Measurements from ENCODE around the gene RIOK3.

DNA sequence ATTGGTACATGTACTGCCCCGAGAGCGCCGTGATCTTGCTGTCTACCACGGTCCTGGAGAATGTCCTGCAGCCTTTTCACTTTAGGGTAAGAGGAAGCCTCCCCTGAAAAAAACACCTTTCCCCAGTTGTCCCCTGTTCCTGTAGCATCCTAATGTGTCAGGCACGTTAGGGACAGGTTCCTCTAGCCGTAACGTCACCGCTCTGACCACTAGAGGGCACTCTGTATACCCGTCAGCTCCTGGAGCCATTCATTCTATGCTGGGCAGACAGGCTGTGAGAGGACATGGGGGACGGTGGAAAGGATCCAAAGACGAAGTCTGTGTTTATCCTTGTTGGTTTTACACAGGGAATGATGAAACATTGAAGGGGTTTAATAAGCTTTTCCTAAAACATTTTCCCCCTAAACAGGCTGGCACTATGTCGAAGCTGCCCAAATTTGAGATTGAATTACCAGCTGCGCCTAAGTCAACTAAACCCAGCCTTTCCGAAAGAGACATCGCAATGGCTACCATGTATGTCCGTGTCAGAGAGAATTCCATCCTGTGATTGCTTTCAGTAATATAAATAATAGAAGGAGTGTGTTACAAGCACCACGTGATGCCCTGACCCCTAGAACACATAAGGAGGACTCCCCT is 62.9 kb downstream of the RIOK3 start:
- TF ChIP-seq, protein P1, sequence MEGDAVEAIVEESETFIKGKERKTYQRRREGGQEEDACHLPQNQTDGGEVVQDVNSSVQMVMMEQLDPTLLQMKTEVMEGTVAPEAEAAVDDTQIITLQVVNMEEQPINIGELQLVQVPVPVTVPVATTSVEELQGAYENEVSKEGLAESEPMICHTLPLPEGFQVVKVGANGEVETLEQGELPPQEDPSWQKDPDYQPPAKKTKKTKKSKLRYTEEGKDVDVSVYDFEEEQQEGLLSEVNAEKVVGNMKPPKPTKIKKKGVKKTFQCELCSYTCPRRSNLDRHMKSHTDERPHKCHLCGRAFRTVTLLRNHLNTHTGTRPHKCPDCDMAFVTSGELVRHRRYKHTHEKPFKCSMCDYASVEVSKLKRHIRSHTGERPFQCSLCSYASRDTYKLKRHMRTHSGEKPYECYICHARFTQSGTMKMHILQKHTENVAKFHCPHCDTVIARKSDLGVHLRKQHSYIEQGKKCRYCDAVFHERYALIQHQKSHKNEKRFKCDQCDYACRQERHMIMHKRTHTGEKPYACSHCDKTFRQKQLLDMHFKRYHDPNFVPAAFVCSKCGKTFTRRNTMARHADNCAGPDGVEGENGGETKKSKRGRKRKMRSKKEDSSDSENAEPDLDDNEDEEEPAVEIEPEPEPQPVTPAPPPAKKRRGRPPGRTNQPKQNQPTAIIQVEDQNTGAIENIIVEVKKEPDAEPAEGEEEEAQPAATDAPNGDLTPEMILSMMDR (IDR thresholded peaks at IDR 0.05): peak; percentile 71
- TF ChIP-seq EP300 (IDR thresholded peaks at IDR 0.05): no peak
- TF ChIP-seq MYC (IDR thresholded peaks at IDR 0.05; ENCODE audit: borderline replicate concordance, low read length): no peak
- TF ChIP-seq CEBPB (IDR thresholded peaks at IDR 0.05): no peak
- TF ChIP-seq POLR2A (IDR thresholded peaks at IDR 0.05; ENCODE audit: low read length): no peak
- TF ChIP-seq MAZ (IDR thresholded peaks at IDR 0.05; ENCODE audit: borderline replicate concordance, low read depth, low read length): no peak
- TF ChIP-seq, protein P2, sequence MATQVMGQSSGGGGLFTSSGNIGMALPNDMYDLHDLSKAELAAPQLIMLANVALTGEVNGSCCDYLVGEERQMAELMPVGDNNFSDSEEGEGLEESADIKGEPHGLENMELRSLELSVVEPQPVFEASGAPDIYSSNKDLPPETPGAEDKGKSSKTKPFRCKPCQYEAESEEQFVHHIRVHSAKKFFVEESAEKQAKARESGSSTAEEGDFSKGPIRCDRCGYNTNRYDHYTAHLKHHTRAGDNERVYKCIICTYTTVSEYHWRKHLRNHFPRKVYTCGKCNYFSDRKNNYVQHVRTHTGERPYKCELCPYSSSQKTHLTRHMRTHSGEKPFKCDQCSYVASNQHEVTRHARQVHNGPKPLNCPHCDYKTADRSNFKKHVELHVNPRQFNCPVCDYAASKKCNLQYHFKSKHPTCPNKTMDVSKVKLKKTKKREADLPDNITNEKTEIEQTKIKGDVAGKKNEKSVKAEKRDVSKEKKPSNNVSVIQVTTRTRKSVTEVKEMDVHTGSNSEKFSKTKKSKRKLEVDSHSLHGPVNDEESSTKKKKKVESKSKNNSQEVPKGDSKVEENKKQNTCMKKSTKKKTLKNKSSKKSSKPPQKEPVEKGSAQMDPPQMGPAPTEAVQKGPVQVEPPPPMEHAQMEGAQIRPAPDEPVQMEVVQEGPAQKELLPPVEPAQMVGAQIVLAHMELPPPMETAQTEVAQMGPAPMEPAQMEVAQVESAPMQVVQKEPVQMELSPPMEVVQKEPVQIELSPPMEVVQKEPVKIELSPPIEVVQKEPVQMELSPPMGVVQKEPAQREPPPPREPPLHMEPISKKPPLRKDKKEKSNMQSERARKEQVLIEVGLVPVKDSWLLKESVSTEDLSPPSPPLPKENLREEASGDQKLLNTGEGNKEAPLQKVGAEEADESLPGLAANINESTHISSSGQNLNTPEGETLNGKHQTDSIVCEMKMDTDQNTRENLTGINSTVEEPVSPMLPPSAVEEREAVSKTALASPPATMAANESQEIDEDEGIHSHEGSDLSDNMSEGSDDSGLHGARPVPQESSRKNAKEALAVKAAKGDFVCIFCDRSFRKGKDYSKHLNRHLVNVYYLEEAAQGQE (IDR thresholded peaks at IDR 0.05): no peak
- TF ChIP-seq RFX5 (IDR thresholded peaks at IDR 0.05): no peak
- TF ChIP-seq BHLHE40 (IDR thresholded peaks at IDR 0.05; ENCODE audit: low read depth, low read length): no peak
- TF ChIP-seq MAFK (IDR thresholded peaks at IDR 0.05; ENCODE audit: partially characterized antibody): no peak
- TF ChIP-seq GATA3 (IDR thresholded peaks at IDR 0.05; ENCODE audit: borderline replicate concordance): no peak
- no peak for TF ChIP-seq RCOR1 (IDR thresholded peaks at IDR 0.05; ENCODE audit: low read depth, low read length)
- no peak for TF ChIP-seq NPAS2 (CRISPR knock-in tag; IDR thresholded peaks at IDR 0.05; ENCODE audit: borderline replicate concordance)
- TF ChIP-seq SREBF2 (IDR thresholded peaks at IDR 0.05): no peak

Measured in A549 (cell line).